ENCODE data around the gene DPP10.

DNA sequence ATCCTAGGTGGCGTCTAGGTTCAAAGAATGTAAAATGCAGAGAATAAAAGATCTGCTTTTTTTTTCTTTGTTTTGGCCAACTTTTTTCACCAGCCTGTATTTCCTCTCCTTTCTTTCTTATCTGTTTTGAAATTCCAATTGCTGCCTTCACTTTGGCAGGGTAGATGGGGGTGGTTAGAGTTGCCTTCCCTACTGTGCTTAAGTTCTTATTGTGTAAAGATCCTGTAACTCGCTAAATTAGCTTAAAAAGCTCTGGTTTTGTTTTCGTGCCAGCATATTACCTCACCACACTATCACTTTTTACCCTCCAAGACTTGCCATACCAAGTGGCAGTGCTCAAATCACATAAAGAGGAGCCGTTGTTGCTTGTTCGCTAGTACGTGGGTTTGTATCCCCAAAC lies 921.7 kb downstream of the DPP10 start:
- TF ChIP-seq POLR2A (IDR thresholded peaks at IDR 0.05) (no peak), POLR2AphosphoS5 (IDR thresholded peaks at IDR 0.05) (no peak), CTCF (IDR thresholded peaks at IDR 0.05 in 8 of 11, conservative IDR thresholded peaks at IDR 0.05 in 3 of 11) (no peak)
